CD4-positive, alpha-beta T cell treated with Interleukin-17A for 1 hour (primary cell): ENCODE data around the gene ABCD1.

Experiments used
- DNase-seq: peaks from one replicate; pipeline ENCODE4 v3.0.0-alpha.2; 2020

Gene ABCD1

DNA sequence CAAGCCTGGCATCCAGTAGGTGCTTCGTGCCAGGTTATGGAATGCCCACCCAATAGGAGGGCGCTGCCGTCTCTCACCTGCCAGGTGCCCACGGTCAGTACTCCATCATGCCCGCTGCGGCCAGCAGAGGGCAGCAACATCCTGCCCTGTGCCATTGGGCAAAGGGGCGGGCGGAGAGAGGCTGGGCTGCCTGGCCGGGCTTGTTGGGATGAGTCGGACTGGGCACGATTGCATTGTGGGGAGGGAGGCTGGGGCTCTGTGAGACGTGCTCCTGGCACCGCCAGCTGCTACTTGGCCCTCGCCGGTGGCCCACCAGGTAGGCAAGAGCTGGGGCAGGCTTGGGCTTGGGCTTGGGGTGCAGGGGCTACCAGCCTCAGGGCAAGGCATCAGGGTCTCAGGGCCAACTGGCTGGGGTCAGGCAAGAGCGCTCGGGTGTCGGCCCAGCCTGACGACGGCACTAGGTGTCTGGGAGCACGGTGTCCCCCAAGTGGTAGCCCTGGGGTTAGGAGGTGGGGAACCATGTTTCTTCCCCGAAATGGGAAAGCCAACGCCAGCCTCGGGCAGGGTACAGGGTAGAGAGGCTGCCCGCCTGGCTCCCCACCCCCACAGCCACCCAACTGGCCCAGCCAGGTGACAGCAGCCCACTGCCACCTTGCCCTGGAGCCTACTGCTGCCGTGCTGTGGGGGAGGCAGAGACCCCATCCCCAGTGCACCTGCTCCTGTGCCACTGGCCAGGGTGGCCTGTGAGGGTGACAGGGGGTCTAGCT is 39.5 kb downstream of the ABCD1 start, which contains the start of gene PLXNB3:
Gene PLXNB3 (plus strand): TSS at position 261 of the 767 bp plus-strand sequence. CDS start 1,287 bp downstream, outside the sequence.
- peak; percentile 76 for DNase-seq

DNA sequence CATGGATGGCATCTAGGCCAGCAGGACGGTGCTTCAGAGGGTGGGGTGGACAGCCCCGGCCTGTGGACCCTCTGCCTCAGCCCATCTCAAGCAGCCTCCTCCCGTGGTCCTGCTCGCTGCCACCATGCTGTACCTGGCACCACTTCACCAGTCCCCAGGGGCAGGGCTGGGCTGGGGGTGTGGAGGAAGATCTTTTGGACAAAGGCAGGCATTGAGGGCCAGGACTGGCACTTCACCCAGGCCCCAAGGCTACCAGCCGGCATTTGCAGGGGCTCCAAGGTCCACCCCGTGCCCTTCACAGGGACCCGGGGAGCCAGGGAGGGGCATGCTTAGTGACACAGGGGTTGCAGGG is 40.1 kb downstream of the ABCD1 start:
- DNase-seq, result no peak

DNA sequence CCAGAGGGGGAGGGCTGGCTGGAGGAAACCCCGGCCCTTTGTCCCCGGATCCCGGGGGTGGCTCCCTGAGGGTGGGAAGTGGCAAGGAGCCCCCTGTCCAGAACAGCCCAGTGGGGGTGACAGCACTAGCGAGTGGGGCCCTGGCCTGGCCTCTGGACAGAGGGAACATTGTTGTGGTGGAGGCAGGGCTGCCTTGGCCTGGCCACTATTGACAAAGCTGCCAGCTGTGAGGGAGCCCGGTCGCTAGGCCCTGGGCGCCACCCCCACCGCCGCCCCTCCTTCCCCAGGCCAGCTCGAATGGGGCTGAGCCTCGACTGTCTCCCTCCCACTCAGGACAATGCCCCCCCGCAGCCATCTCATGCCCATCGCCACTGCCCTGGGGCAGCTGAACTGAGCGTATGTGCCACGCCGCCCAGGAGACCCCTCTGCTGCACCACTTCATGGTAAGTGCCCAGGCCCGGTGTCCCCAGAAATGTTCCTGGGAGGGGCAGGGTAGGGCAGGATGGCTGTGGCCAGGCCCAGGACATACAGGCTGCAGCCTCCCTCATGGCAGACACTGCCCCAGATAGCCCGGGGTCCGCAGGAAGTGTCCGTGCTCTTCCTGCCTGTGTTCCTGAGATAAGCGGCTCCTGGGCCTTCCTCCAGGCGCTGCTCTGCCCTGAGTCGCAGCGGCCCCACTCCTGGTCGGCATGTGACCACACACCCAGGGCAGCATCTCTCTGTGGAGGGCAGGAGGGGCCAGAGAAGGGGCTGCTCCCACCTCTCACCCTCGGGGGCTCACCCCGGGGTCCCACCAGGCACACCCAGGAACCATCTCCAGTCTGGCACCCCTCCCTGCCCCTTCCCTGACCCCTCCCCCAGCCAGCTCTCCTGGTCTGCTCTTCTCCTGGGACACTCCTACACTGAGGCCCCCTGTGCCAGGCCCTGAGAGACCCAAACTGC is 40.8 kb downstream of the ABCD1 start:
- DNase-seq, result no peak

DNA sequence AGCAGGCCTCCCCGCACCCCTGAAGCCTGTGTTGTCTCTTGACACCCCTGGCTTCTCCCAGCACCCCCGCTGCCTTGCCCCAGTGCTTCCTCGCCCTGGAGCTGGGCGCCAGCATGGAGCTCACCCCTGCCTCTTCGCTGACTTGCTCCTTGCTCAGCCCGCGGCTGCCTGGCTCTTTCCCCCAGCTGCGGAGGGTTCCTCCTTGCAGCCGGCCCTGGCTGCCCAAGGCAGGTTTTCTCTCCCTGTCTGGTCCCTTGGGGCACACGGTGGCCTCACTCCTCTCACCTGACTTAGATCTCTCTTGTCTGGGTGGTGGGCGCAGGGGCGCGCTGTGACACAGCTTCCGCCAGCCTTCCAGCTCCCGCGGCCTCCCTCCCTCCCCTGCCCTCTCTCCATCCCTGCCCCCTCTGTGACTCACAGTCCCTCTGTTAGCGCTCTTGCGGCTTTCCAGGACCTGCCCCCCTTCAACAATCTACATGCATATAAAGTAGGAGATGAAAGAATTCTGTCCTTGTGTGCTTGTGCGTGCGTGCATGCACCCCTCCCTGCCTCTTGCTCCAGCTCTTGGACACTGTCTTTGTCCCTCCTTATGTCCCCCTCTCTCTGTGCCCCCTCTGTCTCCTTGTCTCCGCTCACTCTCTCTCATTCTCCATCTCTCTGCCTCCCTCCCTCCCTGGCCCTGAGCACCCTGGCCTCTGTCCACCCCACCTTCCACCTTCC is 41.6 kb downstream of the ABCD1 start:
- DNase-seq, result no peak

DNA sequence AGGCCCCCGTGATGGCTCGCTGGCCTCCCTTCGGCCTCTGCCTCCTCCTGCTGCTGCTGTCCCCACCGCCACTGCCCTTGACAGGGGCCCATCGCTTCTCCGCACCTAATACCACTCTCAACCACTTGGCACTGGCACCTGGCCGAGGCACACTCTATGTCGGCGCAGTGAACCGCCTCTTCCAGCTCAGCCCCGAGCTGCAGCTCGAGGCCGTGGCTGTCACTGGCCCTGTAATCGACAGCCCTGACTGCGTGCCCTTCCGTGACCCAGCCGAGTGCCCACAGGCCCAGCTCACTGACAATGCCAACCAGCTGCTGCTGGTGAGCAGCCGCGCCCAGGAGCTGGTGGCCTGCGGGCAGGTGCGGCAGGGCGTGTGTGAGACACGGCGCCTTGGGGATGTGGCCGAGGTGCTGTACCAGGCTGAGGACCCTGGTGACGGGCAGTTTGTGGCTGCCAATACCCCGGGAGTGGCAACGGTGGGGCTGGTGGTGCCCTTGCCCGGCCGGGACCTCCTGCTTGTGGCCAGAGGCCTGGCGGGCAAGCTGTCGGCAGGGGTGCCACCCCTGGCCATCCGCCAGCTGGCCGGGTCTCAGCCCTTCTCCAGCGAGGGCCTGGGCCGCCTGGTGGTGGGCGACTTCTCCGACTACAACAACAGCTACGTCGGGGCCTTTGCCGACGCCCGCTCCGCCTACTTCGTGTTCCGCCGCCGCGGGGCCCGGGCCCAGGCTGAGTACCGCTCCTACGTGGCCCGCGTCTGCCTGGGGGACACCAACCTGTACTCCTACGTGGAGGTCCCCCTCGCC is 42.4 kb downstream of the ABCD1 start:
- no peak for DNase-seq

DNA sequence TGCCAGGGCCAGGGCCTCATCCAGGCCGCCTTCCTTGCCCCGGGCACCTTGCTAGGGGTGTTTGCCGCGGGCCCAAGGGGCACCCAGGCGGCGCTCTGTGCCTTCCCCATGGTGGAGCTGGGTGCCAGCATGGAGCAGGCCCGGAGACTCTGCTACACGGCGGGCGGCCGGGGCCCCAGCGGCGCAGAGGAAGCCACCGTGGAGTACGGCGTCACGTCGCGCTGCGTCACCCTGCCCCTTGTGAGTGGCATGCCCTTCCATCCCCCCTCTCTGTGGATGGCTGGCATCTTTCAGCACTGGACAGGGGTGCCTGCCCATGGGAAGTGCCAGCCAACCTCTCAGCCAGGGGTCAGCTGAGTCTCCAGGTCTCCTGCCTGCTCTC is 43.0 kb downstream of the ABCD1 start:
- no peak for DNase-seq

DNA sequence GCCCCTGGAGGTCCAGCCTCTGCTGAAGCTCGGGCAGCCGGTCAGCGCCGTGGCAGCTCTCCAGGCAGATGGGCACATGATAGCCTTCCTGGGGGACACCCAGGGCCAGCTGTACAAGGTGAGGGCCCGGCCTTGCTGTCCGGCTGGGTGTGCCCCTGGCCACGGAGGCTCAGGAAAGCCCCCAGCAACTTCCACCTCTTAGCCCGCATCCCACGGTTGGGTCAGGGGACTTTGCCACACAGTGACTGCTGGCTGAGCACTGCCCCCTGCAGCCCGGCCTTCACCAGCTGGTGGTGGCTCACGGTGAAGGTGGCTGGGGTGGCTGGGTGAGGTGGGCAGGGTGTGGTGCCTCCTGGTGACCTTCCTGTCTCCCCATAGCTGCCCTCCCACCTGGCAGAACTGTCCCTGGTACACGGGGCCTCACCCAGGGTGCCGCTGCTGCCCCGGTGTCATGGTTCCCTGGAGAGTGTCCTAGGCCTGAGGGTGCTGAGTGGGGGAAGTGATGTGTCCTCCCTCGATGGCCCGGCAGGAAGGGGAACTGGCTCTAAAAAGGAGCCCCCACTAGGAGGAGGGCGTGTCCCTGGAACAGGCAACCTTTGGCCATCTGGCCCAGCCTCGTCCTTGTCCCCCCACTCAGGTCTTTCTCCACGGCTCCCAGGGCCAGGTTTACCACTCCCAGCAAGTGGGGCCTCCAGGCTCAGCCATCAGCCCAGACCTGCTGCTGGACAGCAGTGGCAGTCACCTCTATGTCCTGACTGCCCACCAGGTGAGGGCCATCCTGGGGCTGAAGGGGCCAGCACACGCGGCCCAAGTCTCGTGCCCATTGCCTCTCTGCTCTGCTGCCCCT is 43.9 kb downstream of the ABCD1 start:
- no peak for DNase-seq

DNA sequence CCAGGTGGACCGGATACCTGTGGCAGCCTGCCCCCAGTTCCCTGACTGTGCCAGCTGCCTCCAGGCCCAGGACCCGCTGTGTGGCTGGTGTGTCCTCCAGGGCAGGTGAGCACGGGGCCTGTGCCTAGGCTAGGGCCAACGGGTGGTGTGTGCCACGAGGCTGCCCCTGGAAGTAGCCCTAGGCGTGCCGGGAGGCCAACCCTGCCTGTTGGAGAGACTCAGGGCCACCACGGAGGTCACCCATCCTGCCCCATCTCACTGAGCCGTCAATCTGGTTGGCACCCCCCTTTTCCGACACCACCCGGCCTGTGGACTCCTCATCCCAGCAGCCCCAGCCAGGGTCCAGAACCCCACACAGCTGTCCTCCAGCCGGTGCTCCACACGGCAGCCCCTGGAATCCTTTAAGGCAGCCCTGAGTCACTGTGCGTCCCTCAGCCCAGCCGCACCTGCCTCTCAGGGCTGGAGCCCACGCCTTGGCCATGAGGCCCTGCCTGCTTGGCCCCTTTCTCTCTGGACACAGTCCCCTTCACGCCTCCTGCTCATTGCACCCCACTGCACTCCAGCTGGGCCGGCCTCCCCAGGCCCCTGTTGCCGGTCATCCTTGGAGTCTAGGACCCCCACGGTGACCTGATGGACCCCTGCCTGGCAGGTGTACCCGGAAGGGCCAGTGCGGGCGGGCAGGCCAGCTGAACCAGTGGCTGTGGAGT is 44.7 kb downstream of the ABCD1 start:
- no peak for DNase-seq

DNA sequence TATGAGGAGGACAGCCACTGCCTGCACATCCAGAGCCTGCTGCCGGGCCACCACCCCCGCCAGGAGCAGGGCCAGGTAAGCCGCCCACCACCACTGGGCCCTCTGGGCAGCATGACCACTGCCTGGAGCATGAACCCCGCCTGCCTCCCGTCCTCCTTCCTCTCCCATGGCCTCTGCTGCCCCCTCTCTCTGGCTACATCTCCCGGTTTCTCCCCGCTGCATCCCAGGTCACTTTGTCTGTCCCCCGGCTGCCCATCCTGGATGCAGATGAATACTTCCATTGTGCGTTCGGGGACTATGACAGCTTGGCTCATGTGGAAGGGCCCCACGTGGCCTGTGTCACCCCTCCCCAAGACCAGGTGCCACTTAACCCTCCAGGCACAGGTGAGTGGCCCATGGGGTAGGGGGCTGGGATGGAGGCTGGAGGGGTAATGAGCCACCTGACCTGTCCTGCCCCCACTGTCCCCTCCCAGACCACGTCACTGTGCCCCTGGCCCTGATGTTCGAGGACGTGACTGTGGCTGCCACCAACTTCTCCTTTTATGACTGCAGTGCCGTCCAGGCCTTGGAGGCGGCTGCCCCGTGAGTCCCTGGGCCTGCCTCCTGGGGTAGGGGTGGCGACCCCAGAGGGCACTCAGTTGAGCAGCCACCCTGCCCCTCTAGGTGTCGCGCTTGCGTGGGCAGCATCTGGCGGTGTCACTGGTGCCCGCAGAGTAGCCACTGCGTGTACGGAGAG is 45.4 kb downstream of the ABCD1 start:
- DNase-seq, result no peak

DNA sequence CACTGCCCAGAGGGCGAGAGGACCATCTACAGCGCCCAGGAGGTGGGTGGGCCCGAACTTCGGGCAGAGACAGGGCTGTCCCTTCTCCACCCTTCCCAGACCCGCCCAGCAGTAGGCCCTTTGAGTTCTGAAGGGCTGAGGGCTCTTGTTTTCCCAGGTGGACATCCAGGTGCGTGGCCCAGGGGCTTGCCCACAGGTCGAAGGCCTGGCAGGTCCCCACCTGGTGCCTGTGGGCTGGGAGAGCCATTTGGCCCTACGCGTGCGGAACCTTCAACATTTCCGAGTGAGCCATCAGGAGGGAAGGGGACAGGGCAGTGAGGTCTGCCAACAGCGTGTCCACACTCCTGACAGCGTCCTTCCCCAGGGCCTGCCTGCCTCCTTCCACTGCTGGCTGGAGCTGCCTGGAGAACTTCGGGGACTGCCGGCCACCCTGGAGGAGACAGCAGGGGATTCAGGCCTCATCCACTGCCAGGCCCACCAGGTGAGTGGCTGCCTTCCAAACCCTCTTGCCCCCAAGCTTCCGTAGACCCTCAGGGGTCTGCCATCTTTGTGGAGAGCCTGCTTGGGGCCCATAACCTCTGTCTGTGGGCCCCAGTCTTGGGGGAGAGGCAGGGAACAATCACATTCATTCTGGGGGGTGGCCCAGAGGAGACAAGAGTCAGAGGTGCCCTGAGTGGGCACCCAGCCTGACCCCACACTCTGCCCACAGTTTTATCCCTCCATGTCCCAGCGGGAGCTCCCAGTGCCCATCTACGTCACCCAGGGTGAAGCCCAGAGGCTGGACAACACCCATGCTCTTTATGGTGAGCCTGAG is 46.2 kb downstream of the ABCD1 start:
- DNase-seq, result no peak

DNA sequence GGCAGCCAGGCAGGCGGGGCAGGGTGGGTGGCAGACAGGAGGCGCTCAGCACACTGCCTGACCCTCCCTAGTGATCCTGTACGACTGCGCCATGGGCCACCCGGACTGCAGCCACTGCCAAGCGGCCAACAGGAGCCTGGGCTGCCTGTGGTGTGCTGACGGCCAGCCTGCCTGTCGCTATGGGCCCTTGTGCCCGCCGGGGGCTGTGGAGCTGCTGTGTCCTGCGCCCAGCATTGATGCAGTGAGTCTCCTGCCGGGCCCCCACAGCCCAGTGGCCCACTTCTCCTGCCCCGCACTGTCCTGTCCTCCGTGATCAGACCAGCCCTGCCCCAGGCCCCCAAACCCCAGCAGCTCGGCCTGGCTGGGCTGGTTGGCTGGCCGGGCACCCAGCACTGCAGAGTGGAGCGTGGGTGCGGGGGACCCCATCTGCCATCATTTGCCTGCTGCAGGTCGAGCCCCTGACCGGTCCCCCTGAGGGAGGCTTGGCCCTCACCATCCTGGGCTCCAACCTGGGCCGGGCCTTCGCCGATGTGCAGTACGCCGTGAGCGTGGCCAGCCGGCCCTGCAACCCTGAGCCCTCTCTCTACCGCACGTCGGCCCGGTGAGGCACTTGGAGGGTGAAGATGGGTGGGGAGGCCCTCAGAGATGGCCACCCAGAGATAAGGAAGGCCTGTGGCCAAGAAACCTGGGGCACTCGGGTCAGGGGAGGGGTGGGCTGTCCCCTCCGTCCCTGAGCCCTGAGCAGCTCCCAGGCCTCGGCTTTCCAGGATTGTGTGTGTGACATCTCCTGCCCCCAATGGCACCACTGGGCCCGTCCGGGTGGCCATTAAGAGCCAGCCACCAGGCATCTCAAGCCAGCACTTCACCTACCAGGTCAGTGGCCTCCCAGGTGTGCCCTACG is 47.0 kb downstream of the ABCD1 start:
- no peak for DNase-seq

DNA sequence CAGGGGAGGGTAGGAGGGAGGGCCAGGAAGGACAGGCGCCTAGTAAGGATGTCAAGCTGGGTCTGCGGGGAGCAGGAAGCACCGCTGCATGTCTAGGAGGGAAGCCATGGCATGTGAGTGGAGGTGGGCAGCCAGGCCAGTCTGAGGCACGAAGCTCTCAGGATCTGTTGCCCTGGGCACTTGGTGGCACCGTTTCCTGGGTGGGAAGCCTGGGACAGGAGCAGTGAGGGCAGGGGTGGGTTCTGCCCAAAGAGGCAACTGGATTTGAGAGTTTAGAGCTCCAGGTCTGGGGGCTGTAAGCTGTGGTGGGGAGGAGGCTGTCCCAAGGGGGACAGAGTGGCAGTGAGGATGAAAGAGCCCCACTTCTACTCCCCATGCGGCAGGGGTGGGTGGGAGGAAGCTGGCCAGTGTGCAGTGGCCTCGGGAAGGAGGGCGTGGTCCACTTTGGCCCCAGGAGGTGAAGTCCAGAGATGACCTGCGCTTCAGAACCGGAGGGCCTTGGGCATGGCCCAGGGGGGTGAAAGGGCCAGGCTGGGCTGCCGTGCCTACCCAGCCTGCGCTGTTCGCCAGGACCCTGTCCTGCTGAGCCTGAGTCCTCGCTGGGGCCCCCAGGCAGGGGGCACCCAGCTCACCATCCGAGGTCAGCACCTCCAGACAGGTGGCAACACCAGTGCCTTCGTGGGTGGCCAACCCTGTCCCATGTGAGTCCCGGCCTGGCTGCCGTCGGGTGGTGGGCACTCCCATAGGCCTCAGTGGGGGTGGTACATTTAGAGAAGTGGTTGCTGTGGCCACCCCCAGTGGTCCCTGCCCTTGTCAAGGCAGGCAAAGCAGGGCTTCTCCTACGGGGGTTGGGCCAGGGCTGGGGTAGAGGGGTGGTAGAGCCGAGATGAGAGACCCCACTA is 47.9 kb downstream of the ABCD1 start:
- no peak for DNase-seq

DNA sequence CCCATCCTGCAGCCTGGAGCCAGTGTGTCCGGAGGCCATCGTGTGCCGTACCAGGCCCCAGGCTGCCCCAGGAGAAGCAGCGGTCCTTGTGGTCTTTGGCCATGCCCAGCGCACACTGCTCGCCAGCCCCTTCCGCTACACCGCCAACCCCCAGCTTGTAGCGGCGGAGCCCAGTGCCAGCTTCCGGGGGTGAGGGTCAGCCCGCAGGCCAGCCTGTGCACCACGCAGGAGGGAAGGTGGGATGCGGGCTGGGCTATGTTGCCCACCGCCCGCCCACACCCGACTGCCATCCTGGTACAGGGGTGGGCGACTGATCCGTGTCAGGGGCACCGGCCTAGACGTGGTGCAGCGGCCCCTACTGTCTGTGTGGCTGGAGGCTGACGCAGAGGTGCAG is 48.6 kb downstream of the ABCD1 start:
- DNase-seq, result no peak

DNA sequence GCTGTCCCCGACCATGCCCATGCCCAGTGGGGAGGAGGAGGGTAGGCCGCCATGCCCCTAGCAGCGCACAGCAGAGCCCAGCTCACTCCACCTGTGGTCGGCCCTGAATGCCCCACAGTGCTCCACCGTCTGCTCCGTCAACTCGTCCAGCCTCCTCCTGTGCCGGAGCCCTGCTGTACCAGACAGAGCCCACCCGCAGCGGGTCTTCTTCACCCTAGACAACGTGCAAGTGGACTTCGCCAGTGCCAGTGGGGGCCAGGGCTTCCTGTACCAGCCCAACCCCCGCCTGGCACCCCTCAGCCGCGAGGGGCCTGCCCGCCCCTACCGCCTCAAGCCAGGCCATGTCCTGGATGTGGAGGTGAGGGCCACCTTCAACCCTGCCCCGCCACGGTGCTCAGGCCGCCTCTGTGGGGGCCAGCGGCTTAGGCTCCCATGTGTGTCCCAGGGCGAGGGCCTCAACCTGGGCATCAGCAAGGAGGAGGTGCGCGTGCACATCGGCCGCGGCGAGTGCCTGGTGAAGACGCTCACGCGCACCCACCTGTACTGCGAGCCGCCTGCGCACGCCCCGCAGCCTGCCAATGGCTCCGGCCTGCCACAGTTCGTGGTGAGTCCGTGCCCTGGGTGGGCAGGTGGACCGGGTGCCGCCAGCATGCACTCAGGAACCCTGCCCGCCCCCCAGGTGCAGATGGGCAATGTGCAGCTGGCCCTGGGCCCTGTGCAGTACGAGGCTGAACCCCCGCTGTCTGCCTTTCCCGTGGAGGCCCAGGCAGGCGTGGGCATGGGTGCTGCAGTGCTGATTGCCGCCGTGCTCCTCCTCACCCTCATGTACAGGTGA is 49.3 kb downstream of the ABCD1 start:
- DNase-seq, result no peak

DNA sequence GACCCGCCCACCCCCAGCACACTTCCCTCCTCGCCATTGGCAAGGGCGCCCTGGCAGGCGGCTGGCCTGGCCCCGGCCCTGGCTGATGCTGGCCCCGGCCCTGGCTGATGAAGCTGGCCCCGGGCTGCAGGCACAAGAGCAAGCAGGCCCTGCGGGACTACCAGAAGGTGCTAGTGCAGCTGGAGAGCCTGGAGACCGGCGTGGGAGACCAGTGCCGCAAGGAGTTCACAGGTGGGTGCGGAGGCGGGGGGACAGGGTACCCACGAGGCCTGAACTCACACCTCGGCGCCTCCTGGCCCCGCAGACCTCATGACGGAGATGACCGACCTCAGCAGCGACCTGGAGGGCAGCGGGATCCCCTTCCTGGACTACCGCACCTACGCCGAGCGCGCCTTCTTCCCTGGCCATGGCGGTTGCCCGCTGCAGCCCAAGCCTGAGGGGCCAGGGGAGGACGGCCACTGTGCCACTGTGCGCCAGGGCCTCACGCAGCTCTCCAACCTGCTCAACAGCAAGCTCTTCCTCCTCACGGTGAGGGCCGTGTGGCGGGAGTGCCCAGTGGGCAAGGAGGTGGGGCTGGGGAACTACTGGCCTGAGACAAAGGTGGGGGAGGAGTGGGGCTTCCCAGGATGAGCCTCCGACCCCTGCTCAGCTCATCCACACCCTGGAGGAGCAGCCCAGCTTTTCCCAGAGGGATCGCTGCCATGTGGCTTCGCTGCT is 50.1 kb downstream of the ABCD1 start:
- no peak for DNase-seq
